Suprapubic skin (tissue), 4 donors: ENCODE results near the gene PPM1H. TPM values are rescaled to one million over a fixed set of nuclear protein-coding genes. Genes with fewer than 3 reads are reported as not detected.

ENCODE experiments used
- DNase-seq, 2 donors: peaks; one replicate each; pipeline ENCODE4 v3.0.0-alpha.2; 2019; ENCODE audit warnings: low spot score in 2 of 2
- H3K27ac ChIP-seq: fragments of 200-600 bp; sonication (generic); one replicate; pipeline ENCODE4 v1.5.1; 2019
- H3K27me3 ChIP-seq: fragments of 200-600 bp; sonication (generic); one replicate; pipeline ENCODE4 v1.5.1; 2019
- H3K36me3 ChIP-seq: fragments of 200-600 bp; sonication (generic); one replicate; pipeline ENCODE4 v1.5.1; 2019
- H3K4me1 ChIP-seq: fragments of 200-600 bp; sonication (generic); one replicate; pipeline ENCODE4 v1.5.1; 2019
- H3K4me3 ChIP-seq: fragments of 200-600 bp; sonication (generic); one replicate; pipeline ENCODE4 v1.5.1; 2019; ENCODE audit warnings: mild to moderate bottlenecking
- H3K9me3 ChIP-seq: fragments of 200-600 bp; sonication (generic); one replicate; pipeline ENCODE4 v1.5.1; 2019
- EP300 ChIP-seq: sonication (generic); formaldehyde crosslinking; IDR thresholded peaks from one replicate; pipeline ENCODE4 v1.6.1; 2017; ENCODE audit warnings: antibody characterized with exemption
- POLR2A ChIP-seq, 2 donors: fragments of 450-650 bp; IDR thresholded peaks; one replicate each; pipeline ENCODE4 v1.6.1; 2017; ENCODE audit warnings: antibody characterized with exemption in 2 of 2, mild to moderate bottlenecking in 2 of 2, moderate library complexity in 2 of 2
- POLR2AphosphoS5 ChIP-seq, 3 donors: sonication (generic); formaldehyde crosslinking; IDR thresholded peaks; one replicate each; pipeline ENCODE4 v1.6.1; 2017; ENCODE audit warnings: antibody characterized with exemption in 3 of 3
- WGBS: methylation state at CpG from one replicate; pipeline ENCODE4 v1.1.5; 2018; 5-methylcytosine and 5-hydroxymethylcytosine counted together
- total RNA-seq, 4 donors: library from RNA; depleted of rRNA; stranded (reverse); fragments of >200 nt; gene quantifications; one replicate each; pipeline ENCODE4 v1.1.0, GENCODE V29; 2016
- TF ChIP-seq, protein P1 (sequence below), 2 donors: fragments of 200-600 bp in 1 of 2; fragments of 450-650 bp in 1 of 2; sonication (generic) in 1 of 2; IDR thresholded peaks; one replicate each; pipeline ENCODE4 v1.5.1; 2016 to 2019; ENCODE audit warnings: antibody characterized with exemption in 2 of 2, mild to moderate bottlenecking in 1 of 2, moderate library complexity in 1 of 2

PPM1H gene
- total RNA-seq, 4 donors from 2014 or later: 2.3 to 8.1 (median 4.9) TPM

DNA sequence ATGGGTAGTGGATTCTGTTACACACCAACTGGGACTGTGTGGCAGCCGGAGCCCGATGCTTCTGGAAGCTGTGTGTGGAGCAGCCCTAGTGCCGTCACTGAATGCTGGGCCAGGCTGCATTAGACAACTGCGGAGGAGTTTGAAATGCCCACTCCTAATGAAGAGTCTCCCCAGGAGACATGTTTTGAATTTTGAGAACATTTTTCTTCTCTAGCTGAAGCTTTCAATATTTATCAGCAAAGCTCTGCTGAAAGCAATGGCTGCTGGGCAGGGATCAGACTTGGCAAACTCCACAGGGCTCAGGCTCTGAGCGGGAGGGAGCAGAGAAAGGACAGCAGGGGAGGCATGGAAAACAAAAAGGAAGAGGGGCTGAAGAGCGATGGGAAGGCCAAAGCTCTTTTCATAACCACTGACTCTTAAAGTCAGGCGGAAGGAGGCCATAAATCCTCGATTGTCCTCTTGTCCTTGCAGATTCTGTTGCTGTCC, 279.2 kb downstream of the PPM1H start:
- Histone ChIP-seq H3K27ac (no peak overlapping the region), H3K27me3 (no peaks in the 10 kb centered on the region), H3K4me1 (no peaks in the 10 kb centered on the region), H3K9me3 (no peaks in the 10 kb centered on the region), H3K36me3 (no peaks in the 10 kb centered on the region), H3K4me3 (no peak overlapping the region)
- DNase-seq: no peak
- 61% methylated on average over 8 of the region's 8 CpGs for WGBS
- no peak for TF ChIP-seq POLR2AphosphoS5 (IDR thresholded peaks at IDR 0.05)
- TF ChIP-seq POLR2A (IDR thresholded peaks at IDR 0.05): no peak
- no peak for TF ChIP-seq EP300
- TF ChIP-seq, protein P1, sequence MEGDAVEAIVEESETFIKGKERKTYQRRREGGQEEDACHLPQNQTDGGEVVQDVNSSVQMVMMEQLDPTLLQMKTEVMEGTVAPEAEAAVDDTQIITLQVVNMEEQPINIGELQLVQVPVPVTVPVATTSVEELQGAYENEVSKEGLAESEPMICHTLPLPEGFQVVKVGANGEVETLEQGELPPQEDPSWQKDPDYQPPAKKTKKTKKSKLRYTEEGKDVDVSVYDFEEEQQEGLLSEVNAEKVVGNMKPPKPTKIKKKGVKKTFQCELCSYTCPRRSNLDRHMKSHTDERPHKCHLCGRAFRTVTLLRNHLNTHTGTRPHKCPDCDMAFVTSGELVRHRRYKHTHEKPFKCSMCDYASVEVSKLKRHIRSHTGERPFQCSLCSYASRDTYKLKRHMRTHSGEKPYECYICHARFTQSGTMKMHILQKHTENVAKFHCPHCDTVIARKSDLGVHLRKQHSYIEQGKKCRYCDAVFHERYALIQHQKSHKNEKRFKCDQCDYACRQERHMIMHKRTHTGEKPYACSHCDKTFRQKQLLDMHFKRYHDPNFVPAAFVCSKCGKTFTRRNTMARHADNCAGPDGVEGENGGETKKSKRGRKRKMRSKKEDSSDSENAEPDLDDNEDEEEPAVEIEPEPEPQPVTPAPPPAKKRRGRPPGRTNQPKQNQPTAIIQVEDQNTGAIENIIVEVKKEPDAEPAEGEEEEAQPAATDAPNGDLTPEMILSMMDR (IDR thresholded peaks at IDR 0.05): no peak

DNA sequence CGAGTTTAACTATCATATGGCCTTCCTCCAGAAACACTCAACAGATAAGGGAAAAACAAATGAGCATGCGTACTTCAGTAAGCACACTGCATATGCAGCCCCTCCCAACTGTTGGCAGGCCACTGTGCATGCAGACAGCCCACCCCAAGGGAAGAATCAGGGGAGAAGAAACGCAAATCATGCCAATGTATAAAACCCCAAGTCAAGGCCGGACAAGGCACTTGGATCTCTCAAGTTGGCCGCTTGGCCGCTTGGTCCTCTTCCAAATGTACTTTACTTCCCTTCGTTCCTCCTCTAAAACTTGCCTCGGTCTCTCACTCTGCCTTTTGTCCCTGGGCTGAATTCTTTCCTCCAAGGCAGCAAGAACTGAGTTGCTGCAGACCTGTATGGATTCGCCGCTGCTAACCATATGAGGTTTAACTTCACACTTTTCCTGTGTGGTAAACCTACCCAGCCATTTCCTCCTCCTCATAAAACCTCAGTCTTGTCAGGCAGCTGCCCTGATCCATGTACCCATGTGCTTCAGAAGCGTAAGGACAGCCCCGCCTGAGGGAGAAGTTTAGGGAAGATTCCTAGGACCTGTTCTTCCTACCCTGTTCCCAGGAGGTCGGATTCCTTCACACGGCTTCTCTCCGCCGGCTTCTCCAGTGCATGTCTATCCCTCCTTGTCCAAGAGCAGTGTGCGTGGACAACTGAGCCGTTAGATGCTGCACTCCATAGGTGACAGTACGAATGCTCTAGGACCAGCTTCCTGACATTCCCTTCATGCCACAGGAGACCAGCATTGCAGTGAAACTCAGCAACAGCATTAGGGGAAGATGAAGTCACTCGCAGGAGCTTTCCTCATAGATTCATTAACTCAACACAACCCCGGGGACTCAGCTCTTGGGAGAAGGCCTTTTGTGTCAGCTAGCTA, 280.4 kb downstream of the PPM1H start:
- no peaks in the 10 kb centered on the region for H3K27me3 ChIP-seq
- H3K27ac ChIP-seq: no peak overlapping the region
- WGBS: 89% methylated on average over 21 of the region's 21 CpGs
- H3K9me3 ChIP-seq: no peaks in the 10 kb centered on the region
- H3K36me3 ChIP-seq: no peaks in the 10 kb centered on the region
- no peak for TF ChIP-seq EP300
- TF ChIP-seq, protein P1 (IDR thresholded peaks at IDR 0.05): no peak
- no peak for TF ChIP-seq POLR2AphosphoS5 (IDR thresholded peaks at IDR 0.05)
- no peak for TF ChIP-seq POLR2A (IDR thresholded peaks at IDR 0.05)
- H3K4me3 ChIP-seq: no peak overlapping the region
- H3K4me1 ChIP-seq: no peaks in the 10 kb centered on the region
- no peak for DNase-seq

DNA sequence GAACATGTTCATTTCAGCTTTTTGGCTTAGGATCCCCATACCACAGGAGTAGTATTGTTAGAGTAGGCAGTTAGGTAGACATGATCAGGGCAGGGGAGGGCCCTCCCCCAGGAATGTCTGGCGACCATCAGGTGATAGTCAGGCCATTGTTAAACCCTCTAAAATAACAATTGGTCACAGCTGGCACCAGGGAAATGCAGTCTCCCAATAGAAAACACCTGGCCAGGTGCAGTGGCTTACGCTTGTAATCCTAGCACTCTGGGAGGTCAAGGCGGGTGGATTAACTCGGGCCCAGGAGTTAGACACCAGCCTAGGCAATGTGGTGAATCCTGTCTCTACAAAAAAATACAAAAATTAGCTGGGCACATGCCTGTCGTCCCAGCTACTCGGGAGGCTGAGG, 281.2 kb downstream of the PPM1H start:
- Histone ChIP-seq H3K4me3 (no peak overlapping the region), H3K27ac (no peak overlapping the region), H3K4me1 (no peaks in the 10 kb centered on the region), H3K36me3 (no peaks in the 10 kb centered on the region), H3K27me3 (no peaks in the 10 kb centered on the region), H3K9me3 (no peaks in the 10 kb centered on the region)
- WGBS: 92% methylated on average over 6 of the region's 6 CpGs
- no peak for DNase-seq
- TF ChIP-seq POLR2A (IDR thresholded peaks at IDR 0.05): no peak
- TF ChIP-seq, protein P1 (IDR thresholded peaks at IDR 0.05): no peak
- TF ChIP-seq POLR2AphosphoS5 (IDR thresholded peaks at IDR 0.05): no peak
- TF ChIP-seq EP300: no peak

DNA sequence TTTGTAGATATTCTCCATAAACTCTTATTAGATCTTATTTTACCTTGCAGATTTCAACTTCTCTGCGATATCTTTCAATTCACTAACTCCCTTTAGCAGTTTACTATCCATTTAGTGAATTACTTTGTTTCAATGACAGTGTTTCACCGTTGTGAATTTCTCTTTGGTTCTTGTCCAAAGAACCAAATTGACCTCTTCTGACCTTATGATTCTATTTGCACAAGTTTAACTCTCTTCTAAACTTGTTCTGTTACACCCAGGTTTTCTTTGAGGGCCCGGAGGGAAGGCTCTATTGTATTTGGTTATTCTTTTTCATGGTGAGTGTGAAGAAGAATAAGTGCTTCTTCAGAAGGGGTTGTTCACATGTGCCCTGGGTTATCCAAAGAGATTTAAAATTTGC, 281.6 kb downstream of the PPM1H start:
- 68% methylated on average over 3 of the region's 3 CpGs for WGBS
- H3K36me3 ChIP-seq: no peaks in the 10 kb centered on the region

DNA sequence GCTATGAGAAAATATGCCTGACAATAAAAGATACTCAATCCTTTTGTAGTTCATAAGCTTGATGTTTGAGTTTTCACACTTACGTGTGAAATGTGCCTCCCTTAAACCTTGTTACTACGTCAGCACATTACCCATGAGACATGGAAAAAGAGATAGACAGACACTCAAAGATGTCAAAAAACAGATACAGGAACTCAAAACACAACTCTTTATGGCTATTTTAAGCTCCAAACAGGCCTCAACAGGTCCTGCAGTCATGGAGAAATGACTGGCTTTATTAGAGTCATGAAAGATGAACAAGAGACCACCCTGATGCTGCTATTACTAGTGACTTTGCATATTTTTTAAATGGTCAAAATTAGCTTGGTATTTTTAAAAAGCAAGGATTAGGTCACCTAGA, 283.8 kb downstream of the PPM1H start:
- Histone ChIP-seq H3K27ac (no peak overlapping the region), H3K36me3 (no peaks in the 10 kb centered on the region), H3K9me3 (no peaks in the 10 kb centered on the region), H3K27me3 (no peaks in the 10 kb centered on the region), H3K4me1 (peaks cover 7% of the 10 kb centered on the region), H3K4me3 (no peak overlapping the region)
- TF ChIP-seq, protein P1 (IDR thresholded peaks at IDR 0.05): no peak
- TF ChIP-seq POLR2AphosphoS5 (IDR thresholded peaks at IDR 0.05) (no peak), POLR2A (IDR thresholded peaks at IDR 0.05) (no peak), EP300 (no peak)
- 90% methylated on average over 2 of the region's 2 CpGs for WGBS
- no peak for DNase-seq

More for the DNA sequence above, 281.6 kb downstream of the PPM1H start:
- DNase-seq: no peak
- H3K9me3 ChIP-seq: no peaks in the 10 kb centered on the region
- H3K27ac ChIP-seq: no peak overlapping the region
- no peak for TF ChIP-seq EP300
- TF ChIP-seq, protein P1 (IDR thresholded peaks at IDR 0.05): no peak
- TF ChIP-seq POLR2AphosphoS5 (IDR thresholded peaks at IDR 0.05): no peak
- TF ChIP-seq POLR2A (IDR thresholded peaks at IDR 0.05): no peak
- H3K4me1 ChIP-seq: peaks cover 2% of the 10 kb centered on the region
- no peaks in the 10 kb centered on the region for H3K27me3 ChIP-seq
- no peak overlapping the region for H3K4me3 ChIP-seq
